Hematopoietic multipotent progenitor cell treated with erythropoietin and hydrocortisone succinate and interleukin-3 and kit ligand, for 6 days (in vitro differentiated cells): ENCODE results near the gene RXRG.
"Not testable (repeated sequence)": the region's sequence is repeated elsewhere in the genome, so short reads cannot be mapped to it uniquely, and the experiment has no call there.

Experiments
- DNase-seq: peaks from one replicate; pipeline ENCODE4 v3.0.0-alpha.2; 2015

RXRG gene

DNA sequence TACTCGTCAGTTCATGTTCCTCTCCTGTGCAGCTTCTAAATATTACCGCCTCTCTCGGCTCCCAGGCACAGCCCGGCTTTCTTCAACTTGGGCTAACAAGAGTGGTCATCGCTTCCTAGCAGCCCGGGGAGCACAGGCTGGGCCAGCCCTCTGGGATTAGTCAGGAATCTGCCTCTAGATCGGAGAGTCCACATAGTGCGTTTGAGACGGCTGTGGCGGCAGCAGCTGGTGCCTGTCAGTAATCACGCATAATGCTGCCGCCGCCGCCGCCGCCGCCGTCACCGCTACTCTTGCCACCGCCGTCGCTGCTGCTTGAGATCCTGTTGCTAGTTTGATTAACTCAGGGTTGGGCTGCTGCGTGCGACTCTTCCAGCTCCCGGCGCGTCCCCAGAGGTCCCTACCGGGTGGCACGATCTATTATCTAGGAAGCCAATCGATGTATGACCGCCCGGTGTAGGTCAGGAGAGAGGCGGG is at the start of gene RXRG:
RXRG (minus strand) TSS at position 230 of the 474 bp plus-strand sequence. CDS start 233 bp downstream, outside the sequence.
- peak; percentile 3 for DNase-seq

DNA sequence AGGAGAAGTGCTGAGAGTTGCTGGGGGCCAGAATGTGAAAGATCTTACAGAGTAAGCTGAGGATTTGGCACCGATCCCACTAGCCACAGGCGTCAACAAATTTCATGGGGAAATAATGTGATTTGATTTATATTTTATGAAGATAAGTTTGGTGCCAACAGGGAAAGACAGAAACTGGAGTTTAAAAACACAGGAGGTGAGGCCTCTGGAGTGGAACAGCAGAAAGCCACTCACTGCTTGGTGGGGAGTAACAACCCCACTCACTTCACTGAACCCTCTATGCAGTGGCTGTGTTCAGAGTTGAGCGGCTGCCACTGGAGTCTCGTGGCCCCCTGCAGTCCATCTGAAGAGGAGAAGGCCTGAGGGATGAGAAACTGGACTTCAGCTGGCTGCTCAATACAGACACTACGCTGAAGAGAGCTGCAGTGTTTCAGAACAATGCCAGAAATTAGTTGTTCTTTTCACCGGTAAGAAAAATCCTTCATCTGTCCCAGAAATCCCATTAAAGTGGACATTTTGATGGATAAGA is 48.0 kb upstream of the RXRG start:
- no peak for DNase-seq

DNA sequence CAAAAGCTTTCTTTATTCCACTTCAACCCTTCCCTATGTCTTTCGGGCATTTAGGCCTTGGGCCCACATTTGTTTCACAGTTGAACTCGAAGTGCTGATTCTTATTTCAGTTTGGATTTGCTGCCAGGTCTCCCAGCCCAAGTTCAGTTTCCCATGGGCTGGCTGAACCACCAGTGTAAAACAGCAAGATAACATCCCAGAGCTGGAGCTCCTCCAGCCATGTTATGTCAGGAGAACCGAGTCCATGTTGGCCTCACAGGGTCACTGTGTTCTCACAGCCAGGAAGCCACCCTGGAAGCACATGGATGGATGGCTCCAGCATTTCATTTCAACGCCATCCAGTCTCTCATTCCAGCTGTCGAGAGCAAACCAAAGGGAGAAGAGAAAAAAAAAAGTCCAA is 45.2 kb upstream of the RXRG start:
- DNase-seq = no peak

DNA sequence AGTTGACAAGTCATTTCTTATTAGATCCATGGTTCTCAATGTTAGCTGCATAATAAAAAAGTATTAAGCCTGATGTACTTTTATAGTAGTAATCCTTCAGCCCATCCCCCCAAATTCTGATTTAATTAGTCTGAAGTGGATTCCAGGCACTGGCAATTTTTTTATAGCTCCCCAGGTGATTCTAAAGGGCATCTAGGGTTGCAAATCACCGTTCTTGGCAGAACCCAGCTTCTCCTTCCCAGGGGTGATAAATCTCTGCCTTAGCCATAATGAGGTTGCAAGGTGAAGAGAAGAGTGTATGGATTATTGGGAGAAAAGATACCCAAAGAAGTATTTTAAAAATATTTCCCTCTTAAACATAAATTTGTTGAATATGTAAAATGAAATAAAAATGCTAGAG is 43.0 kb upstream of the RXRG start:
- DNase-seq = no peak

DNA sequence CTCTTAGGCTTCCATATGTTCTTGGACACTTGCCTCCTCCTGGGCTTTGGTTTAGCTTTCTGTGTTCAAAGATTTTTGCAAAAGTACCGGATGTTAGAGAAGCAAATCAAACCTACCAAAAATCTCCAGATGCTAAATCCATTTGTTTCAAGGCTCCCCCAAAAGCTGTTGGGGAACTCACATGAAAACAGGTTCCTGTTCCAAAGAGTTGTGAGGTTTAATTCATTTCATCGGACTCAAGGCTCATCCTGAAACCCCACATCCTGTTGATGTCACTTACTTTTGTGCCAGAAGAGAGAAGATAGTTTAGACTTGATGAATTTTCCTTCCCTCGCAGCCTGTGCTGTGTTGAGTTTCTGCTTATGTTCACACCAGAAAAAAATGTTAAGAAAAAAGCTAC is 41.7 kb upstream of the RXRG start:
- DNase-seq = no peak

DNA sequence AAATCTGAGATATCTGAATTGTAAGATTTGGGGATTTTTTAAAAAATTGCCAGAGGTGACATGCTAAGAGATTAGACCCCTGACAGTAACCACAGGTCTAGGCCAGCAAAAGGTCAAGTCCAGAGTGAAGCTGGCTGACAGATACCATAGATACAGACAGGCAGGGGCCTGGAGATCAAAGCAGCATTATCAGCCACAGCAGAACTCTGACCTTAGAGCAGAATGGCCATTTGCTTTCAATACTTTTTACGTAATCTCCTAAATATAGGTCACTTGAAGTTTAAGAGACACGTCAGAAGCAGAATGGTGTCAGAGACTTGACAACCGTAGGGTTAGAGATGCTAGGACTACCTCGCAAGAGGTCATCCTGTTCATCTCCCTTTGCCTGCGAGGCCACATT is 40.8 kb upstream of the RXRG start:
- DNase-seq = no peak

DNA sequence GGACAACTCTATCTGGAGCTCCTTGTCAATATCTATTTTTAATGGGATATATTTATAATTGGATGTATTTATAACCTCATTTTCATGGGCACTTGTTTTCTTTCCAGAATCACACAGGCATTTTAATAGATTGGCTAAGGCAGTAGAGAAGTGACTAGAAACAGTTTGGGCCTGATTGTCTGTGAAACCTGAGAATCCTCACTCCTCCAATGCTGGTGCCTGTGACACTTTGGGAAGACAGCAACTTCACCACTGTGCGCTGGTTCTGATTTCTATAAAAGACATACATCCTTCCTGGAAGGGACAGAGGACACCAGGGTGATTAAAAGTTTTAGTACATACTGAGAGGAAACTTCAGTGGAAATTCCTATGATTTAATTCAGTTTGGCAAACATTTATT is 39.6 kb upstream of the RXRG start:
- DNase-seq = no peak

DNA sequence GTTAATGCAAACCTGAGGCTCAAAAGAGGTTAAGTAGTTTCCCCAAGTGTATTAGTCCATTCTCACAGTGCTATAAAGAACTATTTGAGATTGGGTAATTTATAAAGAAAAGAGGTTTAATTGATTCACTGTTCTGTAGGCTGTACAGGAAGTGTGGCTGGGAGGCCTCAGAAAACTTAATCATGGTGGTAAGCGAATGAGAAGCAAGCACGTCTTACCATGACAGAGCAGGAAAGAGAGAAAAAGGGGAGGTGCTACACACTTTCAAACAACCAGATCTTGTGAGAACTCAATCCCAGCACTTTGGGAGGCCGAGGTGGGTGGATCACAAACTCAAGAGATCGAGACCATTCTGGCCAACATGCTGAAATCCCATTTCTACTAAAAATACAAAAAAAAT is 38.5 kb upstream of the RXRG start:
- no peak for DNase-seq

DNA sequence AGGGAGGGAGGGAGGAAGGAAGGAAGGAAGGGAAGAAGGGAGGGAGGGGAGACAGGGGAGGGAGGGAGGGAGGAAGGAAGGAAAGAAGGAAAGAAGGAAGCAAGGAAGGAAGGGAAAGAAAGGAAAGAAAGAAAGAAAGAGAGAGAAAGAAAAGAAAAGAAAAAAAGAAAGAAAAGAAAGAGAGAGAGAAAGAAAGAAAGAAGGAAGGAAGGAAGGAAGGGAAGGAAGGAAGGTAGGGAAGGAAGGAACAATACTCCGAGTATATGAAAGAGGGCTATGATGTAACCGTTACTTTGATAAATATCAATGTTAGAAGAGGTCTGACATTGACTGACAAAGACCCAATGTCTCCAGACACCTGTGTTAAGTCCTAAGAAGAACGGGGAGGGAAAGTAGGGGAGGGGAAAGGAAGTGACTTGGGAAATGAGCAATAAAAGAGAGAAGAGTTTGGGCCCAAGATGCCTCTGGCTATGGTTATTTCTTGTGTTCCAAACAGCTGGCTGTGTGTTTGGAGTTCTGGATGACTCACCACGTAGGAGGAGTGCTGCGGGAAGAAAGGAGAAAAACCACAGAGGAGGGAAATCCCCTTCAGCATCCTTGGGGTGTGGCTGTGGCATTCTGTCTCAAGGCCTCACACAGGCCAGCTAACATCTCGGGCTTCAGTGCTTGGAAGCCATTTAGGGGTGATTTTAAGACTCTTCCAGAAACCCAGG is 37.0 kb upstream of the RXRG start:
- DNase-seq = no peak

DNA sequence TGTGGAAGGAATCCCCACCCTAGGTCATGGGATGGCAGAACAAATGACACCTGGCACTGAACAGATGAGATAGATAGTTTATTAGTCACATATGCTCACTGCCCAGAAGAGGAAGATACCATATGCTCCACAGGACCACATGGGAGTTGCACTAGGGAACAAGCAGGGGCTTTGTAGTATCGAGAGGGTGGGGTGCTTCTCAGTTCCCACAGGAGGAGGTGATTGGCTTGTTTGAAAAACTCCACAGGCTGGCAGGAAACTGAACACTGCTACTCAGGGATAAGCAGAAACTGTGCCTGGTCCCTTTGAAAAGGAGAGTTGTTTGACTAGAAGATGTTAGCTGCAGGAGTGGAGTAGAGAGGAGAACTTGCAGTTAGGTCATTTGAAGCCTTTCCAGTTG is 31.9 kb upstream of the RXRG start:
- DNase-seq = no peak

DNA sequence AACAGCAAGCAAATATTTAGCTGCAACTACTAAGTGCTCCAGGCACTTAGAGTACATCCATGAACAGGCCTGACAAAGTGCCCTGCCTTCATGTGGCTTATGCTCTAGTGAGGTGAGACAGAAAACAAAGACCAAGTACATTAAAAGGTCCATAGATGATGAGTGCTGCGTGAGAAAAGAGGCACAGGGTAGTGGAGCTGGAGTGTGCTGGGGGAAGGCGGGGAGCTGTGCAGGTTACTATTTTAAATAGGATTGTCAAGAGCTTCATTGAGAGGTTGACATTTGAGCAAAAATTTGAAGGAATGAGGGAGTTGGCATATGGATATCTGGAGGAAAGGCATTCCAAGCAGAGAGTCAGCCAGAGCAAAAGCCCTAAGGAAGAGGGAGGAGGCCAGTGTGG is 29.3 kb upstream of the RXRG start:
- DNase-seq = no peak

DNA sequence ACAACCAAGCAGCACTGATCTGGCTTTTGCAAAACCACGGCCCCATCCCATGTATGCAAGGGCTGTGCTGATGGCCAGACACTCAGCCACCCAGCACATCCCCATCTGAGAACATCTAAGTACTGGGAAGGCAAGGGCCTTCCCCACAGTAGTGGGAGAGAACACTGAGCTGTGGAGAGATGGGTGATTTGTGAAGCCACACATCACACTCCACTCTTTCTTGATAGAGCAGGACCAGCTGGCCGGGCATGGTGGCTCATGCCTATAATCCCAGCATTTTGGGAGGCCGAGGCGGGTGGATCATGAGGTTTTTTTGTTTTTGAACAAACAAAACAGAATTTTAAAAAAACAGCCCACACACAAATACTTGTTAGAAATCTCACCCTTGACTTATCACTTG is 28.2 kb upstream of the RXRG start:
- no peak for DNase-seq

DNA sequence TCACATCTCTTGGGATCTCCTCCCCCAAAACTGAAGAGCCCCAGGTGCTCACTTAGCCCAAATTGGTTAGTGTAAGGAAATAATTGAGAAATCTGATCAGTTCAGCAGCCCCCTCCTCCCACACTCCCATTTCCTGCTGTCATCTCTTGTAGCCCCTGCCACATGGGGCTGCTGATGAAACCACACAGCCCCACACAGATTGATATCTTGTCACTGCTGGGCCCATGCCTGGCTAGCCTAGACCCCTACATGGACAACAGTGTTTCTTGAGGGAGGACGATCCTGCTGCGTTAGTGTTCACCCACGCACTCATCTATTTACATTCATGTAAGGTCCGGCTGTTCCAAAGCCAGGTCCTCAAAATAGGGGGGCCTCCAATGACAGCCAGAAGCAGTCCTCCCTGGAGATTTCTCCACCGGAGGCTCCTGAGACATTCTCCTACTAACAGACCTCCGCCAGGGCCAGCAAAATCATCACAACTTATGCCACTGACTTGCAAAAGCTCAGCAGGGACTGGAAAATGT is 23.9 kb upstream of the RXRG start:
- no peak for DNase-seq

DNA sequence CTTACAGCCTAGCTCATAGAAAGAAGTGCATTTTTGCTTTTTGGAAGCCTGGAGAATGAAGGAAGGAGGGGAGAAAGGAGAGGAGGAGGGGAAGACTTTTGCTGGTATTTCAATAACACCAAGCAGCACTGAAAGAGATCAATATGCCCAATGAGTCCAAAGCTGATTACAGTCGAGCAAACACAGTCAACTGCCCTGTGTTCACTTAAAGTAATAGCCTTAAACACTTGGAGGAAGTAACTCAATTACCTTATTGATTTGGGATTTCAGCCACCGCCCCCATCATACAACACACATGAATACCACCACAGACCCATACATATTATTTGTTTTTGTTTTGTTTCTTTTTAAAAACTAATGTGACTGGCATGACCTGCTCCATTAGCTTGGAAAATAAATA is 23.3 kb upstream of the RXRG start:
- no peak for DNase-seq

DNA sequence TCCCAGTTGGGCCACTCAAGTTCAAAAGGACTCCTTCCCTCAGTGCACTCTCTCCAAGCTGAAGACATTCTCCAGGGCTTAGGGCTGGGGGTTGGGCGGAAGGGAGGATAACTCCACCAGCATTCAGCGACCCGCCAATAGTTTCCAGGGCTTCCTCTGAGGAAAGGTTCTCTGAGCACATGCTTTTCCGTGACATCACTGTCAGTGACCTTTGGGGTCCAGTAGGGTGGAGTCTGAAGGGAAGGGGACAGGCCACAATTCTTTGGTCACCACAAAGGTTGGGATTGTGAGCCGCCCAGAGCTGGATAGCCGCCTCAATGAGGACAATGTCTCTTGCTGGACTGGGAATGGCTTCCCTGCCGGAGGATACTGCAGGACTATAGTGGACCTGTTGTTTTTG is 22.8 kb upstream of the RXRG start:
- no peak for DNase-seq

DNA sequence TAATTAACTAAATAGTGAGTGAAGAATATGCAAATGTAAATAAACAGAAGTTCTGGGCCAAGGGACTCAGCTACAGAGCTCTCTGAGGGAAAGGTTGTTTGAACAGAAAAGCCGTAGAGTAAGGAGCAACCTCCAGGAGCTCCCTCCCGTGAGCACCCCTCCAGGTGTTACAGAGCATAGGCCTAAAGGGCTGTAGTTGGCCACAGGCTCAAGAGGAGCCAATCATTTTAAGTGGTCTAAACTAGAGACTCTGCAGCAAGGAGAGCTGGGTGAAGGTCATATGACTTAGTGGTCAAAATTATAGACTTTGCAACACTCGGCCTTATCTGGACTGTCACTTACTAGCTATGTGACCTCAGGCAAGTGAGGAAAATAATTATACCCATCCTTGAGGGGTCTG is 19.1 kb upstream of the RXRG start:
- no peak for DNase-seq

DNA sequence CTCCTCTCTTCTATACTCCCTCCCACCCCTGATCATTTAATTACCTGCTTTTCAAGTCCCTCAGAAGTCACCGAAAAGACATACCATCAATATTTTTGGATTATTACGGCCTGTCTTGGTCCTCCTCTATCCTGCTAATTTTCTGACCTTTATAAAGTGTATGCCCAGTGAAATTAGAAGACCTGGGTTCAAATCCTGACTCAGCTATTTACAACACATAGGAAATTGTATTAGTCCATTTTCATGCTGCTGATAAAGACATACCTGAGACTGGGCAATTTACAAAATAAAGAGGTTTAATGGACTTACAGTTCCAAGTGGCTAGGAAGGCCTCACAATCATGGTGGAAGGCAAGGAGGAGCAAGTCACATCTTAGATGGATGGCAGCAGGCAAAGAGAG is 14.8 kb upstream of the RXRG start:
- DNase-seq = not testable (repeated sequence)

DNA sequence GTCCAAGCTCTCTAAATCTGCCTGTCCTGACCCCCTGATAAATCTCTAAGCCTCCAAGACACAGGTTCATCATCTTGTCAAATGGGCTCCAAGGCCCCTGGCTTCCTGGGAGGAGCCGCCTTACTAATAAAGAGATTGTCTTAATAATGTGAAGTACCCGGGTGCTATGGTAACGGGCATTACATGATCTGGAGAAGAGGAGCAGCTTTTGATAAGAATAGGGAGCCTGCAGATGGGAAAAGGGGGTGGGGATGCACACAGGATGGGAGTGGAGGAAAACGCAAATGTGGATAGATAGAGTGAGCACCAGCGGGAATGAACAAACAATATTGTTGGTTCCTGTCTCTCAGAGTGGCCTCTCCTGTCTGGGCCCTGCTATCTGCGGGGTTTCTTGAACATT is 11.9 kb upstream of the RXRG start:
- DNase-seq = no peak

DNA sequence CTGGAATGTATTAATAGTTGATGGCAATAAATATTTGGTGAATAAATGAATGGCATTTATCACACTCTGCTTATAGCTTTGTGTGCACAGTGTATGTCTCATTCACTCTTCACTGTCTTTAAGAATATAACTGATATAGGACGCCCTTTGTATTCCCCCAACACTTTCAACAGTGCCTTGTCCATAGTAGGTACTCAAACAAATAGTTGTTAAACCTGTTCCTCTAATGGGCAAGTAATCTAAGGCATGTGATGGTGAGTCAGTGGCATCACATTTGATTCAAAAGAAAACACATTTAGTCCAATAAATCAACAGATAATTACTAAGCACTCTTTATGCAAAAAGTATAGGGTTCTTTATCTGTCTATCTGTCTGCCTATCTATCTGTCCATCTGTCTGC is 11.2 kb upstream of the RXRG start:
- DNase-seq = peak; percentile 17

DNA sequence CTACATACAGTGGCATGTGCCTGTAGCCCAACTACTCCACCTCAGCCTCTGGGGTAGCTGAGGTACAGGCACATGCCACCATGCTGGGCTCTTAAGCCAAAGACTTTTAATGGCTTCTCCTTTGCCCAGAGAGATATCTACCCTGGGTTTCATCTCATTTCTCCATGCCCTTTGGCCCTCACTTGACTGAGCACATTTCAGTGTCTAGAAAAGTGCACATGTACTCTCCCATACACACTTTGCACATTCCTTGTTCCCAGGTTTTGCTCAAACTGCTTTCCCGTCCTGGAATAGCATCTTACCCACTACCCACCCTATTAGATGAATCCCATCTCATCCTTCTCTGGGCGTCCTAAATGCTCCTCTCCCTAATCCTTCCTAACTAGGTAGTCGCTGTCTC is 10.2 kb upstream of the RXRG start:
- DNase-seq = no peak

DNA sequence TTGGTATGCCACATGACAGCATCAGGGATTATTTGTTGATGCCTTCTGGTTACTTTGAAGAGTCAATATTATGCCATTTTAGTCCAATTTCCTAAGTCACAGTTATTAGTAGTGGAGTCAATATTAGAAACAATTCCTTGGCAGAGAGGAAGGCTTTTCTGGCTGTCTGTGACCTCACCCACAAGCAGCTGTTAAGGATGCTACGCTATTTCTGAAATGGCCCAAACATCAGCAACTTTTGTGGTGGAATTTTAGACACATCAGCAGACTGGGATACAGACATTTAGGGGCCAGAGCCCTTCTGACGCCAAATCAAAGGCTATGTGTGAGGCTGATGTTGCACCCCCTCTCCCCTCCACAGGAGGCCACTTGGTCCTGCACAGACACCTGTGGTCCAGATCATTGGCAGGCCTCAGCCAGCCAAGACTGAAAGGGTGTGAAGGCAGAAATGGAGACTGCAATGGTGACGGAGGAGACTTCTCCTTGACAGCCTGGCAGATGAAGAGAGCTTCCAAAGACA is 9.2 kb upstream of the RXRG start:
- no peak for DNase-seq

DNA sequence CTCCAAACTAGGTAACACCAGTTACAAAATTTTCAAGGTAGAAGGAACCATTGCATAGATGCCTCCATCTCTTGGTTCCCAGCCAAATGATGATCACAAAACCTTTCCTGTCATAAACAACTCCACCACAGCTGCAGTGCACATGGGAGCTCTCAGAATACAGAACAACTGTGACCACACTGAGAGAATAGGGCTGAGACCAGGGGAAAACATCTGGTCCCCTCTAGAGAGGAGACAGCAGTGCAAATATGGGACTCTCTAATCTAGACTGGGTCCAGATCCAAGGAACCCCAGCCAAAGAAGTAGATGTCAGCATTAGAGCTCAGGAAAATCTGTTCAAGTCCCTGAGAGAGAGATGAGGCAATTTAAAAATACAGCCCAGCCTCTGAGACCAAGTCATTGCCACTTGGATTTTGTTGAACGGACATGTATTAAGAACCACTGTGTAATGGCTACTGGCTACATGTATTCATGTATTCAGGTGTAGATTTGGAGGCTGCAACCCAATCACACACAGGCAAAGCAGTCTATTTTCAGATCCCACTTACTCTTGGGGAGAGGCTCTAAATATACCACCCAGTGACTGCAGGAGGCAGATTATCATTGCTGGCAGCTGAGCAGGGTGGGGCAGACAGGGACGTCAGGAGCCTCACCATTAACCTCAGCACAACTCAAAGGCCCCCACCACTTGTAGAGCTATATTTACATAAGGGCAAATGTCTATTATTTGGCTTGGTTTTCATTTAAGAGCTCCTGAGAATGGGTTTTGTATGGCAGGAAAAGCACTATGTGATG is 7.6 kb upstream of the RXRG start:
- peak; percentile 3 for DNase-seq

DNA sequence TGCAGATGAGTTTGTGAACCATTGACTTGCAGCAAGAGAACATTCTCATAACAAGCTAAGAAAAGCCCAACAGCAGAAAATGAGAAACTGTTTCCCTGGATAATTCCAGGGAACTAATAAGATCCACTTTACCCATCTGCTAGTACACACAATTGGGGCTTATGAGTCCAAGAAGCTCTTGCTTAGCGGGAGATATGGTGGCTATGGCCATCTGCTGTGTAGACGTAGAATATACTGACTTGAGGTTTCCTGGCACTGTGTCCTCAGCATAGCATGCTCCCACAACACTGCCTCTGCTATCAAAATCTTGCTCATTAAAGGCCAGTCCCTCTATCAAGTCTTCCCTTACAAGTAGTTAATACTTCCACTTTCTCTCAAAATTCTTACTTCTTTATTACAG is 6.8 kb upstream of the RXRG start:
- DNase-seq = no peak

DNA sequence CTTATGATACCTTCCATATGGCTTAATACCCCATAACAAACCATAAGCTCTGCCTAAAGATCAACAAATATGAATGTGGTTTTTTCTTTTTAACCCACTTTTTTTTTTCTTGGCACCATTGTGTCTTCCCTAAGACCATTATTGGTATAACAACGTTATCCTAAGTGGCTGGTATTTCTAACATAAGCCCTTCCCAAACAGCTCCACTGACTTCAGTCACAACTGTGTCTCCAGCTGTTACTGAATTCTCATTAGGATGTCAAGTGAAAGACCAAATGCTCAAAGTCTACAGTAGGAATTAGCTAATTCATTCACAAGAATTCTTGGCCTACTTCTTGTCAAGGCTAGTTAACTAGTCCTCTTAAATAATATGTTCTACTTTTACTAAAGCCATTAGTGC is 4.2 kb upstream of the RXRG start:
- DNase-seq = no peak
